HepG2 (cell line): ENCODE data around the gene IQGAP2. TPM values are rescaled to one million over a fixed set of nuclear protein-coding genes. Genes with fewer than 3 reads are reported as not detected.

Experiments
- ATAC-seq: fragments of 200-7000 bp; cut with Tn5 transposase; 3 replicates; pipeline ENCODE4 v1.9.1; 2020; ENCODE audit warnings: mild to moderate bottlenecking, moderate library complexity
- BruUV-seq: library from RNA; stranded (reverse); fragments of 400-500 nt; replicated peaks from 2 replicates; lab custom pipeline; 2021; lab: Mats Ljungman, UMichigan
- CTCF ChIA-PET: fragments of 300-600 bp; formaldehyde crosslinking; extraction: SDS; loops from one replicate; lab custom pipeline; 2021; ENCODE audit warnings: low total read pairs, inconsistent platforms, low intra/inter-chr PET ratio; lab: Yijun Ruan, JAX
- POLR2A ChIA-PET: fragments of 350-600 bp; sonication (Branson Sonifier 250); formaldehyde crosslinking; loops from one replicate; lab custom pipeline; 2020; ENCODE audit warnings: antibody characterized with exemption, inconsistent platforms; lab: Yijun Ruan, JAX
- DNase-seq: peaks from one replicate; pipeline ENCODE4 v3.0.0-alpha.2; 2015; ENCODE audit warnings: low spot score
- FAIRE-seq: peaks from 3 replicates; lab custom pipeline; 2011; peaks lifted over from hg19 to GRCh38; lab: Jason Lieb, UNC
- H2AFZ ChIP-seq: one replicate; pipeline ENCODE4 v1.6.1; 2011; ENCODE audit warnings: low read length, inconsistent platforms
- H3K27ac ChIP-seq: fragments of 300-600 bp; 3 replicates; pipeline ENCODE4 v1.8.0; 2011; ENCODE audit warnings: mixed run types, mild to moderate bottlenecking, mixed read lengths, low read length, inconsistent platforms; ENCODE audit not compliant: insufficient read depth; ENCODE audit errors: extremely low read length
- H3K27me3 ChIP-seq, 2 experiments: fragments of 200-600 bp in 1 of 2; 2 replicates in 1 of 2; 3 replicates in 1 of 2; pipeline versions ENCODE4 v1.6.0 to v1.8.0; 2011; ENCODE audit warnings: low read length in 2 of 2, mild to moderate bottlenecking in 2 of 2, moderate library complexity in 2 of 2, inconsistent platforms in 1 of 2; ENCODE audit not compliant: insufficient read depth in 2 of 2, control insufficient read depth in 1 of 2
- H3K36me3 ChIP-seq, 2 experiments: fragments of 200-600 bp in 1 of 2; replicated peaks in 1 of 2; 2 replicates in 1 of 2; 3 replicates in 1 of 2; pipeline versions ENCODE4 v1.5.1 to v1.8.0; 2011; ENCODE audit warnings: low read length in 2 of 2, inconsistent platforms in 1 of 2; ENCODE audit not compliant: insufficient read depth in 2 of 2, control insufficient read depth in 1 of 2
- H3K4me1 ChIP-seq: 2 replicates; pipeline ENCODE4 v1.5.1; 2012; ENCODE audit warnings: low read length, inconsistent platforms; ENCODE audit not compliant: insufficient read depth
- H3K4me2 ChIP-seq: 2 replicates; pipeline ENCODE4 v1.6.0; 2011; ENCODE audit warnings: low read depth, low read length, inconsistent platforms
- H3K4me3 ChIP-seq, 3 experiments: fragments of 200-600 bp in 1 of 3; sonication (generic), shearing (Covaris generic) in 1 of 3; replicated peaks in 1 of 3; 2 replicates each; pipeline ENCODE4 v1.5.1; 2011 to 2016; ENCODE audit warnings: low read length in 3 of 3, inconsistent platforms in 2 of 3, low read depth in 2 of 3, mild to moderate bottlenecking in 2 of 3, control low read depth in 1 of 3, mixed read lengths in 1 of 3; ENCODE audit not compliant: insufficient read depth in 1 of 3
- H3K79me2 ChIP-seq: one replicate; pipeline ENCODE4 v1.6.1; 2011; ENCODE audit warnings: low read length, inconsistent platforms; ENCODE audit not compliant: insufficient read depth
- H3K9ac ChIP-seq: 2 replicates; pipeline ENCODE4 v1.6.0; 2011; ENCODE audit warnings: mild to moderate bottlenecking, low read depth, low read length, inconsistent platforms; ENCODE audit not compliant: insufficient read depth
- H3K9me3 ChIP-seq: 2 replicates; pipeline ENCODE4 v1.5.1; 2012; ENCODE audit warnings: mild to moderate bottlenecking, low read length
- H4K20me1 ChIP-seq: 2 replicates; pipeline ENCODE4 v1.6.0; 2011; ENCODE audit warnings: inconsistent platforms, mild to moderate bottlenecking, low read length, moderate library complexity; ENCODE audit not compliant: insufficient read depth
- CAMTA2 ChIP-seq: sonication (generic); formaldehyde crosslinking; IDR thresholded peaks from 2 replicates; pipeline ENCODE4 v1.4.0; 2020; ENCODE audit warnings: mild to moderate bottlenecking, missing genetic modification reagents, borderline replicate concordance
- EZH2 ChIP-seq: conservative IDR thresholded peaks from 2 replicates; pipeline ENCODE4 v1.6.1; 2012; ENCODE audit warnings: mild to moderate bottlenecking, low read depth, low read length, moderate library complexity
- HMGXB4 ChIP-seq, 2 experiments: sonication (generic) in 1 of 2; formaldehyde crosslinking in 1 of 2; IDR thresholded peaks; 2 replicates each; pipeline versions ENCODE4 v1.4.0 to v1.6.1; 2018 to 2020; ENCODE audit warnings: missing genetic modification reagents in 2 of 2, borderline replicate concordance in 1 of 2, low read depth in 1 of 2, mild to moderate bottlenecking in 1 of 2, missing biosample characterization in 1 of 2
- MED8 ChIP-seq: sonication (generic); formaldehyde crosslinking; IDR thresholded peaks from 2 replicates; pipeline ENCODE4 v1.8.1; 2023; ENCODE audit warnings: mild to moderate bottlenecking, missing genetic modification reagents; ENCODE audit not compliant: insufficient replicate concordance
- MXD4 ChIP-seq: IDR thresholded peaks from 2 replicates; pipeline ENCODE4 v1.6.1; 2016; ENCODE audit warnings: mild to moderate bottlenecking, missing biosample characterization, missing genetic modification reagents
- RBFOX2 ChIP-seq: fragments of 200-400 bp; formaldehyde crosslinking; IDR thresholded peaks from 2 replicates; pipeline ENCODE4 v1.6.1; 2017; ENCODE audit warnings: low read depth, mild to moderate bottlenecking, low read length
- SMAD1 ChIP-seq: sonication (generic); formaldehyde crosslinking; IDR thresholded peaks from 2 replicates; pipeline ENCODE4 v1.4.0; 2020; ENCODE audit warnings: missing genetic modification reagents, low read depth, mild to moderate bottlenecking, borderline replicate concordance
- SMYD3 ChIP-seq: sonication (generic); formaldehyde crosslinking; IDR thresholded peaks from 2 replicates; pipeline ENCODE4 v1.8.1; 2023; ENCODE audit warnings: mild to moderate bottlenecking, missing genetic modification reagents
- TFDP1 ChIP-seq: IDR thresholded peaks from 2 replicates; pipeline ENCODE4 v1.6.1; 2016; ENCODE audit warnings: missing compliant biosample characterization, missing genetic modification reagents, borderline replicate concordance
- ZNF879 ChIP-seq: sonication (generic); formaldehyde crosslinking; IDR thresholded peaks from 2 replicates; pipeline ENCODE4 v1.8.1; 2023; ENCODE audit warnings: missing genetic modification reagents
- WGBS: methylation state at CpG from one replicate; pipeline ENCODE4 v1.1.6; 2017; ENCODE audit warnings: low lambda C conversion rate; 5-methylcytosine and 5-hydroxymethylcytosine counted together
- in situ Hi-C: cut with HindIII; loops from 2 replicates; pipeline ENCODE4 v1.10.0; 2017; ENCODE audit warnings: low pct_unique_long_range_greater_than_20kb; ENCODE audit not compliant: extremely low pct_ligation_motif_present
- intact Hi-C: fragments of 100-400 bp; cut with micrococcal nuclease; formaldehyde crosslinking; loops from one replicate; pipeline ENCODE4 v1.10.0; 2022; ENCODE audit not compliant: unreplicated experiment
- polyA plus RNA-seq, 8 experiments: library from polyadenylated mRNA; depleted of rRNA in 3 of 8; stranded (reverse) in 7 of 8; unstranded in 1 of 8; fragments of >200 nt; fragmentation: Illumina TruSeq in 4 of 8; extraction: Trizol in 4 of 8; gene quantifications; 2 replicates each; pipeline versions ENCODE4 v1.2.1 to v1.2.3, GENCODE V29; 2011 to 2016; ENCODE audit warnings: low read depth in 4 of 8, missing spikeins in 1 of 8, mixed read lengths in 1 of 8; ENCODE audit not compliant: insufficient read depth in 1 of 8
- total RNA-seq, 5 experiments: library from RNA; depleted of rRNA; stranded (reverse); fragments of >200 nt; fragmentation: Illumina TruSeq; extraction: Trizol; gene quantifications; 2 replicates each; pipeline ENCODE4 v1.2.3, GENCODE V29; 2016; ENCODE audit warnings: low read depth in 1 of 5

The IQGAP2 gene
- total and polyA plus RNA-seq, 2 of the 13 experiments (the other 11 are each of a cell fraction or from before 2014, with no cell fraction given), result 35.2 to 83.3 TPM

GRCh38 chr5:76414788-76415187 is 11.7 kb downstream of the IQGAP2 start (continued):
- TF ChIP-seq HMGXB4 (CRISPR knock-in tag; IDR thresholded peaks at IDR 0.05; ENCODE audit: borderline replicate concordance in 1 of 2, low read depth in 1 of 2) (no peak), EZH2 (no peak)

- Histone ChIP-seq H3K27ac (no peak overlapping the region), H4K20me1 (0 out of 2 replicates have a peak, but pooled peaks cover 2% of the 10 kb centered on the region), H2AFZ (no peak overlapping the region), H3K4me1 (peaks cover 50% of the 10 kb centered on the region), H3K9me3 (no peaks in the 10 kb centered on the region), H3K36me3 (peaks cover 0 to 6% of the 10 kb centered on the region in 2 experiments; a peak in 1 of 5 replicates), H3K27me3 (no peaks in the 10 kb centered on the region), H3K4me2 (no peak overlapping the region), H3K79me2 (peaks cover 81% of the 10 kb centered on the region), H3K9ac (no peak overlapping the region), H3K4me3 (no peak overlapping the region)
- POLR2A ChIA-PET, result no interaction called here
- CTCF ChIA-PET, result no interaction called here
- WGBS, result 97% methylated on average over 2 of the region's 2 CpGs
- intact Hi-C loops (no loop called here), in situ Hi-C loops (no loop called here)
- FAIRE-seq (no peak), ATAC-seq (no peak), DNase-seq (no peak)
- TF ChIP-seq MED8 (no peak), SMAD1 (CRISPR knock-in tag) (no peak), ZNF879 (no peak), TFDP1 (CRISPR knock-in tag) (no peak), SMYD3 (CRISPR knock-in tag) (no peak), RBFOX2 (no peak), CAMTA2 (CRISPR knock-in tag) (no peak), MXD4 (CRISPR knock-in tag) (no peak)
- TSS peak; percentile 36 for BruUV-seq
Measured at GRCh38 chr5:76415855-76416254, 12.8 kb downstream of the IQGAP2 start.
